Measurements from ENCODE around the gene SNAP47.

The SNAP47 gene

GRCh38 chr1:227786673-227787512 is 51.7 kb downstream of the SNAP47 start:
- peak; percentile 51 for DNase-seq

GRCh38 chr1:227787513-227788270 is 52.5 kb downstream of the SNAP47 start:
- DNase-seq, result peak; percentile 91

- DNase-seq, result peak; percentile 45
Observed at GRCh38 chr1:227788271-227789083, 53.2 kb downstream of the SNAP47 start.

- peak; percentile 43 for DNase-seq
Observed at GRCh38 chr1:227789084-227790033, 54.1 kb downstream of the SNAP47 start.

GRCh38 chr1:227790034-227790400 is 54.8 kb downstream of the SNAP47 start:
- no peak for DNase-seq

- DNase-seq, result no peak
Observed at GRCh38 chr1:227790868-227791267, 55.6 kb downstream of the SNAP47 start.

- DNase-seq, result no peak
Observed at GRCh38 chr1:227791425-227792143, 56.3 kb downstream of the SNAP47 start.

- no peak for DNase-seq
Observed at GRCh38 chr1:227792216-227793078, 57.2 kb downstream of the SNAP47 start.

- no peak for DNase-seq
Observed at GRCh38 chr1:227793079-227793947, 58.1 kb downstream of the SNAP47 start.

- peak; percentile 87 for DNase-seq
Observed at GRCh38 chr1:227793948-227794816, 58.9 kb downstream of the SNAP47 start.

- no peak for DNase-seq
Observed at GRCh38 chr1:227794817-227795192, 59.6 kb downstream of the SNAP47 start.

- DNase-seq, result no peak
Observed at GRCh38 chr1:227795732-227796131, 60.5 kb downstream of the SNAP47 start.

GRCh38 chr1:227796359-227796915 is 61.2 kb downstream of the SNAP47 start:
- DNase-seq, result no peak

- DNase-seq, result no peak
Observed at GRCh38 chr1:227797144-227797543, 61.9 kb downstream of the SNAP47 start.

GRCh38 chr1:227797625-227798024 is 62.4 kb downstream of the SNAP47 start:
- DNase-seq, result no peak

GRCh38 chr1:227798078-227798802 is 63.0 kb downstream of the SNAP47 start:
- DNase-seq, result no peak

- no peak for DNase-seq
Observed at GRCh38 chr1:227799756-227800155, 64.5 kb downstream of the SNAP47 start.
